Fibroblast of lung (primary cell): Measurements from ENCODE around the gene CDC42EP2.

Source experiments
- EZH2 ChIP-seq: IDR thresholded peaks from 2 replicates; pipeline ENCODE4 v1.5.1; 2012; ENCODE audit warnings: low read length, control low read depth, mild to moderate bottlenecking; ENCODE audit errors: missing control alignments
- TF ChIP-seq, protein P1 (sequence below), 2 donors: IDR thresholded peaks in 1 of 2; conservative IDR thresholded peaks in 1 of 2; 1 replicate in 1 of 2; 2 replicates in 1 of 2; pipeline ENCODE4 v1.5.1; 2011 to 2012; ENCODE audit warnings: low read length in 2 of 2, control low read depth in 1 of 2, inconsistent platforms in 1 of 2, low read depth in 1 of 2, mild to moderate bottlenecking in 1 of 2

DNA sequence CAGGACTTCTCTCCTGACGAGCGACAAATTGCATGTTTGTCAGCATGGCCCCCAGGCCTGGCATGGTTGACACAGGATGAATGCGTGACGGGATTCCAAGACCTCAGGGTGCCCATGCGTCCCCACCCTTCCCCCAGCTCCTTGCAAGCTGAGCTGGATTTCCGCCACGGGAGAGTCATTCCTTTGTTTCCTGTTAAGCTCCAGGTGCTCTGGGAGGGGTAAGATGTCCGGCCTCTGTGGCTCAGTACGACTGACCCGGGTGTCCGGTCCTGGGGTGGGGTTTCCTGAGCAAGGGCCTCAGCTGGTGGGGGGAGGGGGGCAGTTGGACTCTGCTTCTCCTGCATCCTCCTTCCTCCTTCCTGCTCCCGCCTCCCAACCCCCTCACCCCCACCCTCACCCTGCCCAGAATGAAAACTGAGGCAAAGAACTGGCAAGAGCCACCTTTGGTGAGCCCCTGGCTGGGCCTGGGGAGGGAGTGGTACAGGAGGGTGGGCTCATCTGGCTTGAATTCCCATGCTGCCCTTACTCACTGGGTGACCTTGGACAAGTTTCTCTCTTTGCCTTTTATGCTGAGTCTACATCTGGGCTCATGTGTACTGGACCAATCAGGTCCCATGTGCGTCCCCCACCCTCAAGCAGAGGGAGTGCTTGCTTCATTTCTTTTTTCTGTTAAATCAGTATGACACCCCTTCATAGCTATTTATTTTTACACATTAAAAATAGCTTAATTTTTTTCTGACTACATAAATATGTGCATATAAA lies 2.5 kb downstream of the CDC42EP2 start:
- TF ChIP-seq, protein P1, sequence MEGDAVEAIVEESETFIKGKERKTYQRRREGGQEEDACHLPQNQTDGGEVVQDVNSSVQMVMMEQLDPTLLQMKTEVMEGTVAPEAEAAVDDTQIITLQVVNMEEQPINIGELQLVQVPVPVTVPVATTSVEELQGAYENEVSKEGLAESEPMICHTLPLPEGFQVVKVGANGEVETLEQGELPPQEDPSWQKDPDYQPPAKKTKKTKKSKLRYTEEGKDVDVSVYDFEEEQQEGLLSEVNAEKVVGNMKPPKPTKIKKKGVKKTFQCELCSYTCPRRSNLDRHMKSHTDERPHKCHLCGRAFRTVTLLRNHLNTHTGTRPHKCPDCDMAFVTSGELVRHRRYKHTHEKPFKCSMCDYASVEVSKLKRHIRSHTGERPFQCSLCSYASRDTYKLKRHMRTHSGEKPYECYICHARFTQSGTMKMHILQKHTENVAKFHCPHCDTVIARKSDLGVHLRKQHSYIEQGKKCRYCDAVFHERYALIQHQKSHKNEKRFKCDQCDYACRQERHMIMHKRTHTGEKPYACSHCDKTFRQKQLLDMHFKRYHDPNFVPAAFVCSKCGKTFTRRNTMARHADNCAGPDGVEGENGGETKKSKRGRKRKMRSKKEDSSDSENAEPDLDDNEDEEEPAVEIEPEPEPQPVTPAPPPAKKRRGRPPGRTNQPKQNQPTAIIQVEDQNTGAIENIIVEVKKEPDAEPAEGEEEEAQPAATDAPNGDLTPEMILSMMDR (conservative IDR thresholded peaks at IDR 0.05 in 1 of 2, IDR thresholded peaks at IDR 0.05 in 1 of 2; ENCODE audit: low read depth in 1 of 2, low read length in 2 of 2) = no peak
- no peak for TF ChIP-seq EZH2
